HG03135 (cell line): Measurements from ENCODE around the gene RARG.

Source experiments
- ATAC-seq: cut with Tn5 transposase; IDR thresholded peaks from one replicate; pipeline ENCODE4 v1.9.1; 2021; ENCODE audit warnings: mild to moderate bottlenecking, moderate library complexity; ENCODE audit not compliant: unreplicated experiment

Gene RARG

DNA sequence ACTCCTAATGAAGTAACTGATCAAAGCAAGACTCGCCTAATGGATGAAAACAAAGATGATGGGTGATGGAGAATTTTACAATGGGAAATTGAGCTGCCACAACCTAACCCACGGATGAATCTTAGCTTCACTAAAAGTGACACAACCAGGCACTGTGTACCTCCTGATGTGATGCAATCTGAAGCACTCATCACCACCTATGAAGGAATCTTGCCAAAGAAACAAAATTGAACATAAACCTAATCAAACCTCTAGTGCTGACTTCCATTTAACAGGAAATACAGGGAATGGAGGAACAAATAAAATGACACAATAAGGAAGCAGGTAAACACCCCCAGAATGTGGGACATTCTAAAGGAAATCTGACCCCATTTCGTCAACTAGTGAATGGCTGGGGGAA lies 13.3 kb upstream of the RARG start:
- ATAC-seq, result no peak

DNA sequence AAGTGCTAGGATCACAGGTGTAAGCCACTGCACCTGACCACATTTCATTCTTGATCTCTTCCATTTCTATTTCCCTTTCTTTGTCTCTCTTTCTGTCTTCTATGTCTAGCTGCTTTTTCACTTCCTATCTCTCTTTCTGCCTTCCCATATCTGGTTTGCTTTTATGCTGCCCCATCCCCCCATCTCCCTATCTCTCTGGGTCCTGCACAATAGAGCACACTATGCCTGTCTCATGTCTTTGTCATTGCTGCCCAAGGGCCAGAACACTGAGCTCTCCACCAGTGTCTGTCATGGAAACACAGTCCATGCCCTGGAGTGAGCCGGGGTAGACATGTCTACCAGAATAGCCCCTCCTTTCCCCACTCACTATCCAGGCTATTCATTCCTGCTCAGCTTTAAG lies 12.3 kb upstream of the RARG start:
- no peak for ATAC-seq

- no peak for ATAC-seq
These were observed 9.8 kb upstream of the RARG start for GRCh38 chr12:53241623-53242412.

GRCh38 chr12:53239643-53240258 lies 7.7 kb upstream of the RARG start:
- no peak for ATAC-seq

DNA sequence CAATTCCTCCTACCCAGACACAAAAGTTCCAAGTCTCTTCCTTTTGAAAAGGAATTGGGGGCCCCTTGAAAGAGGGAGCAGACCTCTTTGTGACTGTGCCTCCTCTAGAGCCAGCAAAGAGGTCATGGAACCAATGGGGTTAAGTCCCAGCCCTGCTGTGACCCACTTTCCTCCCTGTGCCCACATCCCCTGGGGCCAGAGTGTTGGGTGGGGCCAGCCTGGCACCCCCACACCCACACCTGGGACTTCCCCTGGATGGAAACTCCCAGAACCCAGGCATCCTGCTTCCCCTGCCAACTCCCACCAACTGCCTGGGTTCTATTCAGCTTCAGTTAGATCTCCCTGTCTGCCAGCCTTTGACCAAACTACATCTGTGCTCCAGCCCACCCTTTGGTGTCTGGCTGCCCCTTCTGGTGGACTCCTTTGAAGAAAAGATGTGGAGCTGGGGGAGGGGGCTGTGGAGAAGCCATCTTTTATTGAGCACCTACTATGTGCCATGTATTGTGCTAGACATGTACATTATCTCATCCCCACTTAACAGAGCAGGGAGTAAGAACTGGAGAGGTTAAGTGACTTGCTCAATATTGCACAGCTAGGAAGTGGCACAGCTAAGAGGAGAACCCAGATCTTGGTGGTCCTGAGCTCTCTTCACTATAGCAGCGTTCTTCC lies 4.6 kb upstream of the RARG start:
- ATAC-seq, result no peak

DNA sequence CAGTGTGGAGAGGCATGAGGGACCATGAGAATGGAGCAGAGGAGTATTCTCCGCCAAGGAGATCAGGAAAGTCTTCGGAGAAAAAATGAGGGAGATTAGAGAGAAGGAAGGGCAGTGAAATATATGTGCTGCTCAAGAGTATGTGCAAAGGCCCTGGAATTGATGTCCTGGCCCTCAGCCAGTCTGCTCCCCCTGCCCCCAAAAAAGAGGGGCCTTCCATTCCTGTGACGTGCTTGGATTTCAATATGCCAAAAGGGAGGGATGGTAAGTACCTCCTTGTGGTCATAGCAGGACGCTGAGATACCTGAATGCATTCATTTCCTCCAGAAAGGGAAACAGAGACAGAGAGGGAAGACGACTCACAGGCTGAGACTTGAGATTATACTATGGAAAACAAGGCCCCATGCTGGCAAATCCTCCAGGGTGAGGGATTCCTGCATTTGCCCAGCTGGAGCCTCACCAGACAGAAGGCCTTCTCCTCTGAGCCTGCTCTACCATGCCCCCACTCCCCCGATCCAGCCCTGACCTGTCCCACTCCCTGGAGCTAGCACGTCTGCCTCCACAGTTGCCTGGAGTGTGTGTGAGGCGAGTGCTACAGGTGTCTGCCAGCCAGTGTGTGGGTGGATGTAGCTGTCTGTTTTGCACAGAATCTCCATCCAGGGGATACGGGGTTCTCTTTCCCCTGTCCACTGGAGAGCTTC lies 3.9 kb upstream of the RARG start:
- no peak for ATAC-seq

GRCh38 chr12:53235164-53235563 lies 3.2 kb upstream of the RARG start:
- no peak for ATAC-seq

DNA sequence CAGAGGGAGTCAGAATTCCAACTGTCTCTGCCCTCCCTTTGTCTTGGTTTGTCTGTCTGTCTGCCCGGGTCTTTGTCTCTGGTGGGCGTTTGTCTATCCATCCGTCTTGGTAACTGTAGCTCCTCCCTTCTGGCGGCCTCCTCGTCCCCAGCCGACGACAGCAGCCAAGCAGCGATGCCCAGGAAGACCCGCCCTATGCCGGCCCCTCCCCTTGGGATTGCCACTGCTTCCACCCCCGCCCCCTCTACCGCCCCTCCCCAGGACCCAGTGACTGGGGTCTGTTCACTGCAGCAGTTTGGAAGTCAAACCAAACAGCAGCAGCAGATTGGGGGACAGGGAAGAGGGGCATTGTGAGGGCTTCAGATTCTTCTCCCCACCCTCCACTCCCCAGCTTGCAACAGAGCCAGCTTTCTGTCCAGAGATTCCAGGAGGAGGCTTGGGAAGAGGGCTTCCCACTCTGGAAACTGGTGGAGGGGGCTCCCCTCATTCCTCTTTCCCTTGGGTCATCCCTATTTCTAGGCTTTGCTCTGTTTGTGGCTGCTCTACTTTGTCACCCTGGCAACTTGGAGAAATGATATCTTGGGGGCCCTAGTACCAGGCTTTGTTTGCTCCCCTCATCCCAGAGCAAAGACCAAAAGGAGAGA lies 2.4 kb upstream of the RARG start:
- ATAC-seq, result no peak

DNA sequence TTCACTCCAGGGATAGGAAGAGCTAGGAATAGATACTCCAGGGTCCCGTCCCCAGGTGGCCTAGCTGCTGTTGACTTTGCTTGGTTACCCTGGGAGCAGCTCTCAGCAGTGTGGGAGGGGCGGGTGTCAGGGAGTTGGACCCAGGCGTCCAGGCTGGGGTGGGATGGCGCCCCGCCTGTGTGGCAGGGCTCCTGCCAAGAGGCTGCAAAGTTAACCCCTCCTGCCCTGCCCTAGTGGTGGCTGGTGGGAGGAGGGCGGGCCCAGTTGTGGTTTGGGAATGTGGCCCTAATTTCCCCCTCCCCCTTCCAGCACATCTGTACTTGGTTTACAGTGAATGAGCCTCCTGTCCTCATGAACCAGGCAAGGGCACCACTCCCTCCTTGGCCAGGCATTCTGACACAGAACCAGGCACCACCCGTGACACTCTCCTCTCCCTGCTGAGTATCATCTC lies 1.7 kb upstream of the RARG start:
- ATAC-seq, result no peak

- no peak for ATAC-seq
These were observed 845 bp upstream of the RARG start for GRCh38 chr12:53232646-53233461.

- ATAC-seq, result no peak
These were observed 413 bp downstream of the RARG start for GRCh38 chr12:53231671-53231920.

- ATAC-seq, result no peak
These were observed 1.7 kb downstream of the RARG start for GRCh38 chr12:53230108-53230845.

DNA sequence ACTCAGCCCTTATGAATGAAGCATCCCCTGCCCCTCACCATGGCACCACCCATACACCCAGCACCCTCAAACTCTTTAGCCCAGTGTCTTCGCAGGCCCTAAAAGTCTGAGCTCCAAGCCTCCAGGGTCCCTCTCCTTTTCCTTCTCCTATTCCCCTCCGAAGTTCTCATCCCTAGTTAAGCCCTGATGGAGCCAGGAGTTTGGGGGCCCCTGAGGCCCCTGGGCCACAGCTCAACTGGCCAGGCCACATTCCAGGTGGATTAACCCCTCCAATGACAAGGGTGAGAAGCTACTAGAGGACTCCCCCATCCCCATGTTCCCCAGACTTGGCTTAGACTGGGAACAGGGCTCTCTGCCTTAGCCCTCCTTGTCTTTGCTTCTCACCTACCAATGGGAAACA lies 2.6 kb downstream of the RARG start:
- no peak for ATAC-seq

- ATAC-seq, result no peak
These were observed 4.2 kb downstream of the RARG start for GRCh38 chr12:53227836-53228235.

DNA sequence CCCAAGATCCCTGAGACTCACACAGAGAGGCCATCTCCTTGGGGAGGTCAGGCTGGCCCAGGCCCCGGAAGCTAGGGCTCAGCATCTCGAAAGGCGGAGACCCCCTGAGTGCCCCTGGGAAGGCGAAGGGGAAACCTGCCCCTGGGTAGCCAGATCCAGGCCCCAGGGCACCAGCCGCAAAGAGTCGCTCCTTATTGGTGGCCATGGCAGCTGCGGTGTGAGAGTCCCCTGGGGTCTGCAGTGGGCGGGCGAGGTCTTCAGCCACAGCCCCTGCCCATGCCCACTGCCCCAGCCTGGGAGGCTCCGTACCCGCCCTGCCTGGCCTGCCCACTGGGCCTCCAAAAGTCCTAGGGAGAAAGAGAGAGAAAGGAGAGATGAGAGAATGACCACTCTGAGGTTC lies 4.7 kb downstream of the RARG start:
- no peak for ATAC-seq

DNA sequence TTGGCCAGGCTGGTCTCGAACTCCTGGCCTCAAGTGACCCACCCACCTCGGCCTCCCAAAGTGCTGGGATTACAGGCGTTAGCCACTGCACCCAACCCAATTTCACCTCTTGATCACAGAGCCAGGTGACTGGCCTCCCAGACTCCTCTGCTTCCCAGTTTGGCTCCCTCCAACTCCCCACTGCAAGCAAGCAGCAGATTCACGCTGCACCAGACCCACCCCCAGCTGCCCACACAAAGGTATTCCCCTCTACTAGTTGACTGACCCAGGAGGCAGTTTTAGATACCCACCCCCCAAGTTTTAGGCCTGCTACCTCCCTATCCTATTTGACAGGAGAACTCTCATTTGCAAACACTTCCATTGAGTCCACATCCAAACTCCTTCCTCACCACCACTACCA lies 5.2 kb downstream of the RARG start:
- no peak for ATAC-seq

GRCh38 chr12:53225635-53226424 lies 6.2 kb downstream of the RARG start:
- no peak for ATAC-seq

DNA sequence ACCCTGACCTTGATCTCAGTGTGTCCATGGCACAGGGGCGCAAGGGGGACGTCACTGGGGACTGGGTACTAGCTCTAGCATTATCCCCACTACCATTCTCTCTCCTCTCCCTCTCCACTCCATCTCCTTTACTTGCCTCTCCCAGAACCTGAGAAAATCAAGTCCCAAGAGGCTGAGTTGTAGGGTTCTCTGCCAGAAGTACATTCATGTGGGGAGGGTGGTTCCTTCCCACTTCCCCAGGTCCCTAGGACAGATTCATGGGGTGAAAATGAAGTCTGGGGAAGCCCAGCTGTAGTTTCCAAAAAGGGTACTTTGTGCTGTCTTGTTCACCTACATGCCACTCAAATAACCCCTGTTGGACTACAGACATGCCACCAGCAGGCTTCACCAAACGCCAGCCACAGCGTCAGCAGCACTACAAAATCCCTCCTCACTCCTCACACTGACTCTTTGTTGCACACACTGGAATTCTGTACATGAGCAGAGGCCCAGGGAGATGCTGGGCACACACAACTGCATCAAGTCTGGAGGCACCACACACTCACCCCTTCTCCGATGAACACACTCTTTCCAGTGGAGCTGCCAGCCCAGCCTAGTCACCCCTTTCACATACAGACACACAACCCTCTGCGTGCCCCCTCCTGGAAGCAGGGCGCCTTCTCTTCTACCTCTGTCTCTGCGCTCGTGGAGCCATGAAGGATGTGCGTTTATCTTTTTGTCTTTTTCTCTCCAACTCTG lies 6.9 kb downstream of the RARG start:
- ATAC-seq, result no peak
